Osteoblast (primary cell): ENCODE results near the gene SLC17A7. TPM values are rescaled to one million over a fixed set of nuclear protein-coding genes. Genes with fewer than 3 reads are reported as not detected.

Experiments used
- DNase-seq: peaks from one replicate; pipeline ENCODE4 v3.0.0; 2011; ENCODE audit warnings: low spot score, mixed read lengths; ENCODE audit not compliant: insufficient read length; ENCODE audit errors: missing footprints
- H2AFZ ChIP-seq: 2 replicates; pipeline ENCODE4 v1.6.0; 2011; ENCODE audit warnings: mild to moderate bottlenecking, low read length
- H3K27ac ChIP-seq: 2 replicates; pipeline ENCODE4 v1.5.1; 2011; ENCODE audit warnings: mild to moderate bottlenecking, low read depth, low read length, moderate library complexity
- H3K27me3 ChIP-seq: 2 replicates; pipeline ENCODE4 v1.6.0; 2012; ENCODE audit warnings: mild to moderate bottlenecking, control low read depth, inconsistent platforms, low read length, moderate library complexity; ENCODE audit not compliant: insufficient read depth
- H3K36me3 ChIP-seq: 2 replicates; pipeline ENCODE4 v1.5.1; 2011; ENCODE audit warnings: mild to moderate bottlenecking, low read length, control low read depth, moderate library complexity; ENCODE audit not compliant: insufficient read depth
- H3K4me1 ChIP-seq: 2 replicates; pipeline ENCODE4 v1.5.1; 2011; ENCODE audit warnings: mild to moderate bottlenecking, low read length, control low read depth, moderate library complexity; ENCODE audit not compliant: insufficient read depth
- H3K4me2 ChIP-seq: 2 replicates; pipeline ENCODE4 v1.6.0; 2011; ENCODE audit warnings: mild to moderate bottlenecking, low read length; ENCODE audit not compliant: insufficient read depth
- H3K4me3 ChIP-seq: fragments of 200-600 bp; sonication (generic); 3 replicates; pipeline ENCODE4 v1.5.1; 2012; ENCODE audit warnings: mild to moderate bottlenecking, low read length, inconsistent platforms; ENCODE audit not compliant: insufficient read depth
- H3K79me2 ChIP-seq: 2 replicates; pipeline ENCODE4 v1.6.0; 2012; ENCODE audit warnings: mild to moderate bottlenecking, low read length, control low read depth, inconsistent platforms; ENCODE audit not compliant: insufficient read depth
- H3K9me3 ChIP-seq: 2 replicates; pipeline ENCODE4 v1.5.1; 2011; ENCODE audit warnings: low read depth, low read length, control low read depth
- H4K20me1 ChIP-seq: 2 replicates; pipeline ENCODE4 v1.6.0; 2012; ENCODE audit warnings: mild to moderate bottlenecking, low read length, control low read depth; ENCODE audit not compliant: insufficient read depth
- CTCF ChIP-seq: IDR thresholded peaks from 2 replicates; pipeline ENCODE4 v1.5.1; 2011; ENCODE audit warnings: mild to moderate bottlenecking, low read depth, low read length, moderate library complexity; ENCODE audit errors: extremely low read depth
- total RNA-seq: library from RNA; depleted of rRNA; stranded (reverse); fragments of >200 nt; gene quantifications from 2 replicates; pipeline ENCODE4 v1.2.3, GENCODE V29; 2012

SLC17A7 gene
- total RNA-seq, 1 donor: under 0.01 TPM

- TF ChIP-seq CTCF: no peak
- H3K36me3 ChIP-seq: peaks cover 47% of the 10 kb centered on the region
Measured at GRCh38 chr19:49488863-49489537, 47.7 kb upstream of the SLC17A7 start.

GRCh38 chr19:49488046-49488862, 46.9 kb upstream of the SLC17A7 start:
- H3K4me3 ChIP-seq: peak overlapping the region; percentile 96
- TF ChIP-seq CTCF: no peak
- peaks cover 45% of the 10 kb centered on the region for H4K20me1 ChIP-seq
- peaks cover 47% of the 10 kb centered on the region for H3K36me3 ChIP-seq
- peak overlapping the region; percentile 87 for H3K27ac ChIP-seq
- DNase-seq: peak; percentile 70
- no peak overlapping the region for H2AFZ ChIP-seq
- no peaks in the 10 kb centered on the region for H3K27me3 ChIP-seq
- H3K4me1 ChIP-seq: peaks cover 13% of the 10 kb centered on the region
- H3K79me2 ChIP-seq: peaks cover 38% of the 10 kb centered on the region
- H3K4me2 ChIP-seq: peak overlapping the region; percentile 85
- no peaks in the 10 kb centered on the region for H3K9me3 ChIP-seq

More at GRCh38 chr19:49488863-49489537, 47.7 kb upstream of the SLC17A7 start:
- H3K9me3 ChIP-seq: no peaks in the 10 kb centered on the region
- peaks cover 38% of the 10 kb centered on the region for H3K79me2 ChIP-seq
- H3K27me3 ChIP-seq: no peaks in the 10 kb centered on the region
- H4K20me1 ChIP-seq: peaks cover 45% of the 10 kb centered on the region
- H3K4me3 ChIP-seq: peak overlapping the region; percentile 96
- H3K4me1 ChIP-seq: peaks cover 13% of the 10 kb centered on the region
- H2AFZ ChIP-seq: no peak overlapping the region
- DNase-seq: no peak
- peak overlapping the region; percentile 85 for H3K4me2 ChIP-seq
- H3K27ac ChIP-seq: peak overlapping the region; percentile 87

DNA sequence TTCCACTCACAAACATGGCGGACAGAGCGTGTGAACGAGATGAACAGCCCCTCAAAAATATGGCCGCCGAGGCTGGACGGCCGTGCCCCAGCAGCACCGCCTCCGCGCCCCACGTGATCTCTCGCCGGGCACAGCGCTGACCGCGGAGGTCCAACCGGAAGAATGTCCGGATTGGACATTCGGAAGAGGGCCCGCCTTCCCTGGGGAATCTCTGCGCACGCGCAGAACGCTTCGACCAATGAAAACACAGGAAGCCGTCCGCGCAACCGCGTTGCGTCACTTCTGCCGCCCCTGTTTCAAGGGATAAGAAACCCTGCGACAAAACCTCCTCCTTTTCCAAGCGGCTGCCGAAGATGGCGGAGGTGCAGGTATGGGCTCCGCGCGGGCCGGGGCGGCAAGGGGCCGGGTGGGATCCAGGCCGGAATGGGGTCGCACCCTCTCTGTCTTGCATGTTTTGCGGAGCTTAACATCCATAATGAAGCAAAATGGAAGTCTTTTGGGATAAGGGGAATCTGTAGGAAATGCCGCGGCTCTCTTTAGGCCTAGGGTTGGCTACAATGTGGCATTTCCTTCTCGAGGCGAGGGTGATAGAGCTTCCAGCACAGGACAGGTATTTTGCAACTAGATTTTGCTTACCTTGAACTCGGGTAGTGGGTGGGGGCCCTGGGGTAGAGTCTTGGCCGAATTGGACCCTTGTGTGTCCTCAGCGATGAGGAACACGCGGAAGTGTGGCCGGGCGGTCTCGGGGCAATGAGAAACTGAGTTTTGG, 46.1 kb upstream of the SLC17A7 start, which contains the start of gene RPL13A:
Gene RPL13A, plus strand, starts transcription at position 332 of the 769 bp plus-strand sequence. Its CDS starts 22 bp downstream, at position 354.
- Histone ChIP-seq H4K20me1 (peaks cover 43% of the 10 kb centered on the region), H2AFZ (peak within 1 kb of the TSS; percentile 96), H3K27ac (peak within 1 kb of the TSS; percentile 87), H3K27me3 (no peaks in the 10 kb centered on the region), H3K9me3 (no peaks in the 10 kb centered on the region), H3K4me1 (peaks cover 13% of the 10 kb centered on the region), H3K4me2 (peak within 1 kb of the TSS; percentile 85), H3K79me2 (peaks cover 38% of the 10 kb centered on the region), H3K4me3 (peak within 1 kb of the TSS; percentile 96), H3K36me3 (peaks cover 43% of the 10 kb centered on the region)
- TF ChIP-seq CTCF: no peak
- DNase-seq: peak; percentile 99
